Stimulated activated CD8-positive, alpha-beta memory T cell treated with anti-CD3 and anti-CD28 coated beads, Interleukin-2, amount 100 ng/mL, for 1 hour (primary cell): ENCODE results near the gene CD81.
"Not testable (repeated sequence)": the region's sequence is repeated elsewhere in the genome, so short reads cannot be mapped to it uniquely, and the experiment has no call there.

Experiments used
- DNase-seq, 2 donors: peaks; one replicate each; pipeline ENCODE4 v3.0.0-alpha.2; 2020; ENCODE audit warnings: low read depth in 2 of 2

Gene CD81

DNA sequence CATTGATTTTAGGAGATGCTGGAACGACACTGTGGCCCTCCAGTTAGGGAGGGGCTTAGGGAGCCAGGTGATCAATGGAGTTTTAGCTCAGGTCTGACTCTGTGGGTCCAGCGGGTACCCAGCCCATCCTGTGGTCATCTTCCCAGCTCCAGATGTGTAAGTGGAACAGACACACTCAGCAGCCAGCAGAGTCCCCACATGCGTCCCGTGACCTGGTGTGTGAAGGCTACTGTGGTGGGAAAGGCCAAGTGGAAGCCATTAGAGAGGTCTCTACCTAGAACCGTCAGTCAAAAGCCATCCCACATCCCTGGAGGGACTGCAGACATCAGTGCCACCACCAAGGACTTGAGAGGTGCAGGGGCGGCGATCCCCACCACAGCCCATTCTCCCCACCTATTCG lies 19.9 kb upstream of the CD81 start:
- DNase-seq, result no peak

DNA sequence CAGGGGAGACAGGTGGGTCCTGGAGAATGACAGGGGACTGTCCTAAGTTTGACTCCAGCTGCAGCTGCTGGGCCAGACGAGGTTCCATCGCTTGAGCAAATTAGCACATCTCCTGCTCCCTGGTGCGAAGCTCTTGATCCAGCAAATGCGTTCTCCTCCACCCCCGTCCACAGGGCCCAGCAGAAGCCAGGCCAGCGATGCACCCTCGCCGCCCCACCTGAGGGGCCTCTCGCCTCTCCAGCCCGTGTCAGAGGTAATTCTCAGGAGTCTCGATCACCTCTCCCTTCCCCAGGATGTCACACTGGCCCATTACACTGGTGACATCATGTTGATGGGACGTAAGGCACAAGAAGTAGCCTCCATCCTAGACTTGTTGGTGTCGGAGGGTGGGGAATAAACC lies 19.5 kb upstream of the CD81 start:
- not testable (repeated sequence) for DNase-seq

DNA sequence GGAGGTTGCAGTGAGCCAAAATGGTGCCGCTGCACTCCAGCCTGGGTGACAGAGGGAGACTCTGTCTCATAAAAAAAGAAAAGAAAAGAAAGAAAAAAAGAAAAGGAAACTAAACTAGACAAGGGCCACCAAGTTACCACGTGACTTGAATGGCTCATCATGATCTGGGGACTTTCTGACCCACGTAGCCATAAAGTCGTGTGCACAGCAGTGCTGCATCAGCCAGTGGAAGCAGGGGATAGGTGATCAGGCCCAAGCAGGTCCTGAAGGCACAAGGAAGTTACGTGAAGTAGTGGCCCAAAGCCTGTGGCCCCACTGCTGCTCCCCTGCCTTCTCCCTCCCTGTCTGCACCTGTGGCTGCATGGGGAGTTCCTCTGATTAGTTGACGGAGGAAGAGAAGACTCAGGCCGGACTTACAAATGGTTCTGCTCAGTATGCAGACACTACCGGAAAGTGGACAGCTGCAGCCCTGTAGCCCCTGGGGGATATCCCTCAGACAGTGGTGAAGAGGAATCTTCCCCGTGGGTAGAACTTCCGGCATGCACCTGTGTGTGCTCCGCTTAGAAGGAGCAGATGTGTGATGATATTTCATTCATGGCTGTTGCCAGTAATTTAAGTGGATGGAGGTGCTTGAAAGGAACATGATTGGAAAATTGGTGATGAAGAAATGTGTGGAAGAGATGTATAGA lies 18.2 kb upstream of the CD81 start:
- DNase-seq, result no peak

DNA sequence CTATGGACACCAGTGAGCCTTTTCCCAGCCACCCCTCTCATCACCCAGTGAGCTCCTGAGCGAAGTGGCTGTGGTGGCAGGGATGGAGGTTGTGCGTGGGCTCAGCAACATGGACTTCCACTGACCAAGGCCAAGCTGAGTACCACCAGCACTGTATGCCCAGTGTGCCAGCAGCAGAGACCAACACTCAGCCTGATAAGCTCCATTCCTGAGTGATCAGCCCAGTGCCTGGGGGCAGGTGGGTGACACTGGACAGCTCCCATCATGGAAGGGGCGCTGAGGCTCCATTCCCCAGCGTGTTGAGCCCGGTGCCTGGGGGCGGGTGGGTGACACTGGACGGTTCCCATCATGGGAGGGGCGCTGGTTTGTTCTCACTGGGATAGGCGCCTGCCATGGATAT lies 17.6 kb upstream of the CD81 start:
- DNase-seq, result no peak

- no peak for DNase-seq
Observed at GRCh38 chr11:2360081-2360642, 16.9 kb upstream of the CD81 start.

DNA sequence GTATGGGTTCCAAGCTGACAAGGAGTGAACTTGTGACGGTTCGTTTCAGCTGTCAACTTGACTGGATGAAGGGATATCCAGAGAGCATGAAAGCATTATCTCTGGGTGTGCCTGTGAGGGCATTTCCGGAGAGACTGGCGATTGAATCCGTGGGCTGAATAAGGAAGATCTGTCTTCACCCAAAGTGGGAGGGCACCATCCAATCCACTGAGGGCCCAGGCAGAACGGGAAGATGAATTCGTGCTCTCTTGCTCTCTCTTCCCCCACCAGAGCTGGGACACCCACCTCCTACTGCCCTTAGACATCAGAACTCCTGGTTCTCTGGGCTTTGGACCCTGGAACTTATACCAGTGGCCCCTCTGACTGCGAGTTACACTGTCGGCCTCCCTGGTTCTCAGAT lies 15.5 kb upstream of the CD81 start:
- DNase-seq, result no peak

DNA sequence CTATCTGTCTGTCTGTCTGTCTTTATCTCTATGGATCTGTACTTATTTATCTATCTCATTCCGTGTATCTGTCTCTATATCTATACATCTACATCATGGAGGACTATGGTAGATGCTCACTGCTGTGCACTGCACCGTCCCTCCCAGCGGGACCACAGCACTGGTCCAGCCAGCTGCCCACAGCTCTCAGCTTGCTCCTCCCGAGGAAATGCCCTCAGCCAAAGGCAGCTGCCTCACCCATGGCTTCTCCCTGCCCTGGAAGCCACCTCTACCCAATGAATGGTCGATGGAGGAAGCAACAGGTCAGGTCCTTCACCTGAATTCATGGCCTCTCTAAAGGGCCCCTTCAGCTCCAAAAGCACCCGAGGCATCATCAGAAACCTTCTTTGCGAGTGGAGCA lies 14.7 kb upstream of the CD81 start:
- no peak for DNase-seq

GRCh38 chr11:2363130-2363529 lies 14.0 kb upstream of the CD81 start:
- DNase-seq, result no peak

DNA sequence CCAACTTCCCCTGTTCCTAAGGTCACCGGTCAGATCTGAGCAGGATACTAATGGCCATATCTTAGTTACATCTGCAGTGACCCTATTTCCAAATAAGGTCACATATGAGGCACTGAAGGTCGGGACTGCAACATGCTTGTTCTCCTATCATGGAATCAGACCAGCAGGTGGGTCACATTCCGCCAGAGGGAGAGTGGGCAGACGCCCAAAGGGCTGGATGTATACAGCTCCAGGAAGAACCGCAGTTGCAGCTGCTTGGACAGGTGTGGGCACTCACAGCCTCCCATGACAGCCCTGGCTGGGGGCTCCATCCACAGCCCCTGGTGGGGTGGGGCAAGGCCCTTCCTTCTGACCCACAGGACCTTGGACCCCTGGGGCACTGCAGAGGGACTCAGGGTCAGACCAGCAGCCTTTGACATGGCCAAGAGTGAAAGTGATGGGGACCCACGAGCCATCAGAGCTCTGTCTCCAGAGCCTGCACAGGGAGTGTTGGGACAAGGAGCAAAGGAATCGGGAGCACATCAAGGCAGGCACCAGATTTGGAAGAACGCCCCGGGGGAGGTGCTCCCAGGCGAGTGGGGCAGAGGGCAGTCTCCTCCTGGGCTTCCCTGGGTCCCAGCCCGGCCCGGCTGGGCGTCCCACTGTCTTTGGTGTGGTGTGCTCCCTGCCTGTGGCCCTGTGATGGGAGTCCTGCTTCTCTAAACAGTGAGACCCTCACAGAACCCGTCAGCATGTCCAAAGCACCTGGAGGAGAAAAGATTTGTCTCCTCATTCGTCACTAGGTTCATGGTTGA lies 13.3 kb upstream of the CD81 start:
- no peak for DNase-seq

DNA sequence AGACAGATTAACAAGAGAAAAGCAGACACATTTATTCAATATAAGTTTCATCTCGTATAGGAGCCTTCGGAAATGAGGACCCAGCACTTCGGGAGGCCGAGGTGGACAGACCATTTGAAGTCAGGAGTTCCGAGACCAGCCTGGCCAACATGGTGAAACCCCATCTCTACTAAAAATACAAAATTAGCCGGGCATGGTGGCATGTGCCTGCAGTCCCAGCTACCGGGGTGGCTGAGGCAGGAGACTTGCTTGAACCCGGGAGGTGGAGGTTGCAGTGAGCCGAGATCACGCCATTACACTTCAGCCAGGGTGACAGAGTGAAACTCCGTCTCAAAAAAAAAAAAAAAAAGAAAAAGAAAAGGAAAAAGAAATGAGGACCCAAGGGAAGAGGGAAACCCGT lies 12.7 kb upstream of the CD81 start:
- DNase-seq, result not testable (repeated sequence)

DNA sequence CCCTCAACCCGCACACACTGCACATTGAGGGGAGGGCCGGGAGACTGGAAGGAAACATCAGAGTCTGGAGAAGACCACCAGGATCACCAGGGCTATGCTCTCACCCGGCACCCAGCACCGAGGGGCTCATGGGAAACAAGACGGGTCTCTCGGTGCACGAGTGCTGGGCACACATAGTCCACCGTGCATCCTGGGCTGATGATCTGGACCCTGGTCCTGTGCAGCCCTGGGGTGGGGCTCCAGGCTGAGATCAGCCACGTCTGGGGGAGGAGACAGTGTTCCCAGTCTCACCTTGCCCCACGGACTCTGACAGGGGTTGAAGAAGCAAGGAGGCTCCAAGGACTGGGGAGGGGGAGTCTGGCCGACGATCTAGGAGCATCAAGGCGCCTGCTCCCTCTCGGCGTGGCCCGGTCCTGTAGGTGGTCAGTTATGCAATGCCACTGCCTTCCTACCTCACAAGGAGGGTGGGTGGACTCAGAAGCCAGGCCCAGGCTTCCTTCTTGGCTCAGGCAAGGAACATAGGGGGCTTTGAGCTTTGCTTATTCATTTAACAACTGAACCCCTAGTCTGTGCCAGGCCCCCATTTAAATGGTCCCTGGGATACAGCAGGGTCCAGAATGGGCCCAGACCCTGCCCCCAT lies 11.4 kb upstream of the CD81 start:
- no peak for DNase-seq

DNA sequence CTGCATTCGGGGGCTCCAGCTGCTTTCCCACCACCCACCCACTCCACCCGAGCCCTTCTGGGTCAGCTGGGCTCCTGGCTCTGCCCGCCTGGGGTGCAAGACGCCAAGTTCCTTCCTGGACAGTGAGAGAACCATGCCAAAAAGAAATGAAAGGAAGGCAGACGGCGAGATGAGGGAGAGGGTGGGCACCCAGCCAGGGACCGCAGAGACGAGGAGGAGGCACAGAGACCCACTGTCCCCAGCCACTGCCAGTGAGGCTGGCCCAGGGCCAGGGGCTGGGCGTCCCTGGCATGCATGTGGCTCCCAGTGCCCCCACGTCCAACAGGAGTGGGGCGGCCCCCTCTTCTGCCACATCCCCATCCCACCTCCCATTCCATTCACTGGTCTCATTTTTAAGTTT lies 10.8 kb upstream of the CD81 start:
- DNase-seq, result no peak

DNA sequence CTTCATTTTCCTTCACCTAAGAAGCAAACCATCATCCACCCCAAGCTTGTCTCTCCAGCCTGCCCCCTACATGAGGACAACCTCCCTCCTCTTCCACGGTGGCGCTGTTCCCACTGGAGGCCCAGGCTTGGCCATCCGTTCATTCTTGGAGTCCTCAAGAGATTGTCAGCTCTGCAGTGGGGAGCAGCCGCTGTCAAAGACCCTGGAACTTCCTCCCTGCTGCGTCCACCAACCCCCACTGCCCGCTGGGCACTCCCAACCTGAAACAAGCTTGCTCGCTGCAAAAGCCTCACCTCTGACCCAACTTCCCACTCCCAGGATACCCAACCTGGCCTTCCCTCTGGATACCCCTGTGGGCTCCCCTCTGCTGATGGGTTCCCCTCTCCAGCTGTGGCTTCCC lies 10.4 kb upstream of the CD81 start:
- no peak for DNase-seq

GRCh38 chr11:2367266-2368160 lies 9.6 kb upstream of the CD81 start:
- DNase-seq, result no peak

GRCh38 chr11:2368178-2368850 lies 8.8 kb upstream of the CD81 start:
- no peak for DNase-seq

GRCh38 chr11:2368851-2369180 lies 8.3 kb upstream of the CD81 start:
- DNase-seq, result no peak

GRCh38 chr11:2369320-2369719 lies 7.8 kb upstream of the CD81 start:
- DNase-seq, result no peak

DNA sequence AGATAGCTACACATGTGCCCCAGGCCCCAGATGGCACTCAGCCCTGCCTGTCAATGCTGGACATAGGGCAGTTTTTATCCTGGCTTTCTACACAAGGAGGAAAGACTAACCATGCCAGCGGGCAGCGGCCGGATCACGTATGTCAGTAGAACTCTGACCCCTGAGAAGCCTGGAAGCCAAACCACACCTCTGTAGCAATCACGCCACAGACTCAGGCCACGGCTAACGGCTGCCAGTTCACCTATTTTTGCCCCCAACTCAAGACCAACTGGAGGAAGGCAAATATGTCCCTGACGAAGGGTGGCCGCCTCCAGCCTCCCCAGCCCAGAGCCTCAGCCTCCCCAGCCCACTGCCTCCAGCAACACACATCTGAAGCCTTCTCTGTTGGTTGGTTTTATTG lies 7.2 kb upstream of the CD81 start:
- DNase-seq, result no peak

DNA sequence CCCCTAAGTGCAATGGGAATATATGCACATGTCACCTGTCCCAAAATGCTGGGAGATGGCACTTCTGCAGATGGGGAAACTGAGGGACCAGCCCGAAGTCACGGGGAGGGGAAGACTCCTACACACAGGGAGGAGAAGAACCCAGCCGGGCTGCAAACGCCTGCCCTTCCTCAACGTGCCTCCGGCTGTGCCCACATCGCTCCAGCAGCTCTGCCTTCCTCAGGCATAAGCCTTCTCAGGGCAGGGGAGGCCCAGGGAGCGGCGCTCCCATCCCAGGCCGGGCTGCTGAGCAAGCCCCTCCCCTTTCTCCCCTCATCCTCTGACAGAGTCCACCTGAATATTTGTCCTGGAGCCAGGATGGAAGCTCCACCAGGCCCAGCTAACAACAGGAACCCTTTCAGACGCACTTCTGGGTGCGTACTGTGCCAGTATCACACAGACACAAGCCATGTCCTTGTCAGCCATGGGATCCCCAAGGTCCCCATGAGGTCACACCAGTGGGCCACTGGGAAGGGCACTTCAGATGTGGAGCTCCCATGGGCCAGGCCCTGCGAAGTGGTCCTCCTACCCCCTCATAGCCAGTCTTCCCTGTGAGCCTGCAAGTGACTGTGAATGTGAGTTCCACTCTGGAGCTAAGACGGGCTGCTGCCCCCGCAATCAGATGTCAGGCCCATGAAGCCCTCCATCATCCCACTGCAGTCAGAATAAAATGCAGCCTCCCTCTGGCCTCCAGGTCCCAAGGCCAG lies 2.5 kb upstream of the CD81 start:
- DNase-seq, result no peak

DNA sequence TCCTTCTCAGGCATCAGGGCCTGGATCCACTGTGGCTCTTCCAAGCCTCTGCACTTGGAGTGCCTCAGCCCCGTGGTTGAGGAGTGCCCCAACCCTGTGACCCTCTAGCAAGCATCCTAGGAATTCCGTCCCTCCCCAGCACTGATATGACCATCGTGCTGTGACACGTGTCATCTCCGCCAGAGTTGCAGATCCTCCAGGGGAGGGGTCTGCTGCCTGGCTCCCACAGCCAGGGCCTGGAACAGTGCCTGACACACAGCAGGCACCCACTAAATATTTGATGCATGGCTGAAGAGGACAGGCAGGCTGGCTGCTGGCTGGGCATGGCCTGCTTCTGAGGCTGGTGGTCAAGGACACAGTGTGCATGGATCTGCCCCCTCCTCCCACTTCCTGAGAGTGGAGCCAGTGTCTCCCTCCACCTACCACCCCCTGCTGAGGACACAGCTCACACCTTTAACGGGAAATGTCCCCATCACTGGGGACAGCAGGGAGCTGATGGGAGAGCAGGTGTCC lies 1.7 kb upstream of the CD81 start:
- no peak for DNase-seq
